HL-60 (cell line): ENCODE data around the gene ANP32B.

Source experiments
- DNase-seq, 2 experiments: peaks; one replicate each; pipeline ENCODE4 v3.0.0-alpha.2; 2010 to 2020; ENCODE audit warnings: low read depth in 1 of 2, low spot score in 1 of 2
- H3K27ac ChIP-seq: fragments of 250-450 bp; sonication (Bioruptor Pico); replicated peaks from 2 replicates; pipeline ENCODE4 v1.5.1; 2020; ENCODE audit warnings: mild to moderate bottlenecking, moderate library complexity
- H3K27me3 ChIP-seq: fragments of 250-450 bp; sonication (Bioruptor Pico); 2 replicates; pipeline ENCODE4 v1.5.1; 2021; ENCODE audit warnings: mild to moderate bottlenecking, moderate library complexity; ENCODE audit not compliant: insufficient read depth, poor library complexity, severe bottlenecking
- H3K4me3 ChIP-seq: replicated peaks from 2 replicates; pipeline ENCODE4 v1.5.1; 2011; ENCODE audit warnings: mild to moderate bottlenecking, control low read depth, low read length; ENCODE audit not compliant: insufficient read depth
- CTCF ChIP-seq: IDR thresholded peaks from one replicate; pipeline ENCODE4 v1.5.1; 2011; ENCODE audit warnings: low read length, control low read depth, inconsistent platforms; ENCODE audit not compliant: insufficient read depth
- GABPA ChIP-seq: IDR thresholded peaks from 2 replicates; pipeline ENCODE4 v1.6.1; 2012; ENCODE audit warnings: low read depth
- POLR2AphosphoS5 ChIP-seq: IDR thresholded peaks from 2 replicates; pipeline ENCODE4 v1.6.1; 2012; ENCODE audit warnings: low read depth
- REST ChIP-seq: IDR thresholded peaks from 2 replicates; pipeline ENCODE4 v1.6.1; 2012; ENCODE audit warnings: low read depth; ENCODE audit not compliant: insufficient replicate concordance
- SPI1 ChIP-seq: IDR thresholded peaks from 2 replicates; pipeline ENCODE4 v1.6.1; 2012; ENCODE audit warnings: low read depth, mild to moderate bottlenecking, borderline replicate concordance

ANP32B gene

GRCh38 chr9:97979788-97980478, 3.2 kb upstream of the ANP32B start:
- no peak for DNase-seq
- TF ChIP-seq CTCF (no peak), POLR2AphosphoS5 (no peak), GABPA (no peak)
- Histone ChIP-seq H3K4me3 (no peak overlapping the region), H3K27ac (no peak overlapping the region), H3K27me3 (no peaks in the 10 kb centered on the region)

- H3K27me3 ChIP-seq = no peaks in the 10 kb centered on the region
- H3K27ac ChIP-seq = no peak overlapping the region
- no peak for DNase-seq
- H3K4me3 ChIP-seq = no peak overlapping the region
- TF ChIP-seq SPI1 (no peak), CTCF (no peak), REST (no peak), GABPA (no peak), POLR2AphosphoS5 (no peak)
These were observed 2.7 kb upstream of the ANP32B start for GRCh38 chr9:97980479-97980803.

GRCh38 chr9:97980918-97981845, 2.0 kb upstream of the ANP32B start:
- no peak overlapping the region for H3K27ac ChIP-seq
- no peak for DNase-seq
- no peak overlapping the region for H3K4me3 ChIP-seq
- H3K27me3 ChIP-seq = no peaks in the 10 kb centered on the region
- no peak for TF ChIP-seq POLR2AphosphoS5
- TF ChIP-seq GABPA = no peak
- TF ChIP-seq CTCF = no peak
- TF ChIP-seq SPI1 = no peak
- TF ChIP-seq REST = no peak
